K562 (cell line): ENCODE results near the gene CCDC85A. TPM values are rescaled to one million over a fixed set of nuclear protein-coding genes. Genes with fewer than 3 reads are reported as not detected.

Source experiments
- polyA plus RNA-seq, 8 experiments: library from polyadenylated mRNA; depleted of rRNA in 4 of 8; stranded (reverse) in 5 of 8; unstranded in 3 of 8; fragments of >200 nt; fragmentation: Nextera tagmentation in 2 of 8; fragmentation: Illumina TruSeq in 1 of 8; extraction: Ambion mirVana in 2 of 8; extraction: Trizol in 1 of 8; gene quantifications; 2 replicates each; pipeline versions ENCODE4 v1.2.1 to v1.2.3, GENCODE V29; 2011 to 2014; ENCODE audit warnings: inconsistent platforms in 1 of 8, missing spikeins in 1 of 8
- total RNA-seq, 7 experiments: library from RNA; depleted of rRNA in 6 of 7; stranded (reverse); fragments of >200 nt in 6 of 7; fragmentation: Illumina TruSeq in 2 of 7; extraction: Trizol in 2 of 7; gene quantifications; 2 replicates each; pipeline versions ENCODE4 v1.2.1 to v1.2.3, GENCODE V29; 2011 to 2021; ENCODE audit warnings: low replicate concordance in 1 of 7
- TF ChIP-seq, protein P1 (sequence below), 2 experiments: fragments of 450-650 bp; formaldehyde crosslinking in 1 of 2; IDR thresholded peaks; 2 replicates each; pipeline versions ENCODE4 v1.4.0 to v1.6.1; 2014 to 2020; ENCODE audit warnings: mild to moderate bottlenecking in 2 of 2, borderline replicate concordance in 1 of 2, low read depth in 1 of 2

Gene CCDC85A
- total and polyA plus RNA-seq, 9 of the 15 experiments (the other 6 are each of a cell fraction or from before 2014, with no cell fraction given), result 0.03 to 0.14 (median 0.10) TPM; not detected in 5

- TF ChIP-seq, protein P1, sequence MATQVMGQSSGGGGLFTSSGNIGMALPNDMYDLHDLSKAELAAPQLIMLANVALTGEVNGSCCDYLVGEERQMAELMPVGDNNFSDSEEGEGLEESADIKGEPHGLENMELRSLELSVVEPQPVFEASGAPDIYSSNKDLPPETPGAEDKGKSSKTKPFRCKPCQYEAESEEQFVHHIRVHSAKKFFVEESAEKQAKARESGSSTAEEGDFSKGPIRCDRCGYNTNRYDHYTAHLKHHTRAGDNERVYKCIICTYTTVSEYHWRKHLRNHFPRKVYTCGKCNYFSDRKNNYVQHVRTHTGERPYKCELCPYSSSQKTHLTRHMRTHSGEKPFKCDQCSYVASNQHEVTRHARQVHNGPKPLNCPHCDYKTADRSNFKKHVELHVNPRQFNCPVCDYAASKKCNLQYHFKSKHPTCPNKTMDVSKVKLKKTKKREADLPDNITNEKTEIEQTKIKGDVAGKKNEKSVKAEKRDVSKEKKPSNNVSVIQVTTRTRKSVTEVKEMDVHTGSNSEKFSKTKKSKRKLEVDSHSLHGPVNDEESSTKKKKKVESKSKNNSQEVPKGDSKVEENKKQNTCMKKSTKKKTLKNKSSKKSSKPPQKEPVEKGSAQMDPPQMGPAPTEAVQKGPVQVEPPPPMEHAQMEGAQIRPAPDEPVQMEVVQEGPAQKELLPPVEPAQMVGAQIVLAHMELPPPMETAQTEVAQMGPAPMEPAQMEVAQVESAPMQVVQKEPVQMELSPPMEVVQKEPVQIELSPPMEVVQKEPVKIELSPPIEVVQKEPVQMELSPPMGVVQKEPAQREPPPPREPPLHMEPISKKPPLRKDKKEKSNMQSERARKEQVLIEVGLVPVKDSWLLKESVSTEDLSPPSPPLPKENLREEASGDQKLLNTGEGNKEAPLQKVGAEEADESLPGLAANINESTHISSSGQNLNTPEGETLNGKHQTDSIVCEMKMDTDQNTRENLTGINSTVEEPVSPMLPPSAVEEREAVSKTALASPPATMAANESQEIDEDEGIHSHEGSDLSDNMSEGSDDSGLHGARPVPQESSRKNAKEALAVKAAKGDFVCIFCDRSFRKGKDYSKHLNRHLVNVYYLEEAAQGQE (IDR thresholded peaks at IDR 0.05; ENCODE audit: borderline replicate concordance), result peak; percentile 51; the same call in 1 of the 2 replicates
- TF ChIP-seq, protein P1 (CRISPR knock-in tag; IDR thresholded peaks at IDR 0.05; ENCODE audit: low read depth), result no peak
Measured at GRCh38 chr2:56183643-56184499, at the start of gene CCDC85A (continued).
